ENCODE measurements around the gene GSTO1.

Gene GSTO1

GRCh38 chr10:104307576-104308438, 53.1 kb downstream of the GSTO1 start:
- no peak for DNase-seq

DNA sequence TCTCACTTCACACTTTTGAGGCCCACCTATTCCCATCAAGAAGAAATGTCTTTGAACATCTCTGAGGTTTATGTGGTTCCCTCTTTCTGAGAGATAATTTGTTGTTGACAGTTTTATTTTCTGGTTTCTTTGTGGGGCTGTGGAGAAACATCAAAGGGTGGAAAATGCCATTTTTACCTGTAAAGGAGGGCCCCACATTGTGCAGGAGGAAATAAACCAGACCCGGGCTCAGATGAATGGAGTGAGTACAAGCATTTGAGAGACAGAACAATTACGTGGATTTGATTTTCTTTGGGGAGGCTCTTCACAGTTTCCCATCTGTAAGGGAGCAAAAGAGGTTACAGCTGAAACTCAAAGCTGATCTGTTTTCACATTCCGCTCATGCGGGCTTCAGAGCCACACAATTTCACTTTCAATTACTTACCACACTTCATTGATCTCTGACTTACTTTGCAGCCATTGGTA, 53.8 kb downstream of the GSTO1 start:
- DNase-seq: no peak

- no peak for DNase-seq
These were observed 55.6 kb downstream of the GSTO1 start for GRCh38 chr10:104309980-104310978.

DNA sequence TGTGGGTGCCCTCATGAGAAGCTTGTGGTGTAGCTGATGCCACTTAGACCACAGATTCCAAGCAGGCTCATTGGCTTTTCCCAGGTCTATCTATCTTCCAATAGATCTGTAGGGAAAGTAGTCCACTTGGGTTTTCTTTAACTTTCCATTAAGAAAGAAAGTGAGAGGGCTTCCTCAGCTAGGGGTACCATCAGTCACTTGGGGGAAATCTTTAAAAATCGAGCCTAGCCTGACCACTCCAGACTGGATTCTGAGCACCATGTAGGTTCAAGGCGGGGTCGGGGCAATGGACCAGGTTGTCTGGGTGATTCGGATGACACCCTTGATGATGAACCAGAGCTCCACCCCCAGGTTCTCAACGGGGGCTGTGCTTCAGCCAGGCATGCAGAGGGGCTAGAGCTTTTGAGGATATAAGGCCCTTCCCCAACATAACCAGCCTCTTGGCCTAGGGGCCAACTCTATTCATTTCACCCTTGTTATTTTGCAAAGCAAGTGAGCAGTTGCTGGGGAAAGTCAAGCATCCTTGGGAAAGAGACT, 56.6 kb downstream of the GSTO1 start:
- DNase-seq: no peak

DNA sequence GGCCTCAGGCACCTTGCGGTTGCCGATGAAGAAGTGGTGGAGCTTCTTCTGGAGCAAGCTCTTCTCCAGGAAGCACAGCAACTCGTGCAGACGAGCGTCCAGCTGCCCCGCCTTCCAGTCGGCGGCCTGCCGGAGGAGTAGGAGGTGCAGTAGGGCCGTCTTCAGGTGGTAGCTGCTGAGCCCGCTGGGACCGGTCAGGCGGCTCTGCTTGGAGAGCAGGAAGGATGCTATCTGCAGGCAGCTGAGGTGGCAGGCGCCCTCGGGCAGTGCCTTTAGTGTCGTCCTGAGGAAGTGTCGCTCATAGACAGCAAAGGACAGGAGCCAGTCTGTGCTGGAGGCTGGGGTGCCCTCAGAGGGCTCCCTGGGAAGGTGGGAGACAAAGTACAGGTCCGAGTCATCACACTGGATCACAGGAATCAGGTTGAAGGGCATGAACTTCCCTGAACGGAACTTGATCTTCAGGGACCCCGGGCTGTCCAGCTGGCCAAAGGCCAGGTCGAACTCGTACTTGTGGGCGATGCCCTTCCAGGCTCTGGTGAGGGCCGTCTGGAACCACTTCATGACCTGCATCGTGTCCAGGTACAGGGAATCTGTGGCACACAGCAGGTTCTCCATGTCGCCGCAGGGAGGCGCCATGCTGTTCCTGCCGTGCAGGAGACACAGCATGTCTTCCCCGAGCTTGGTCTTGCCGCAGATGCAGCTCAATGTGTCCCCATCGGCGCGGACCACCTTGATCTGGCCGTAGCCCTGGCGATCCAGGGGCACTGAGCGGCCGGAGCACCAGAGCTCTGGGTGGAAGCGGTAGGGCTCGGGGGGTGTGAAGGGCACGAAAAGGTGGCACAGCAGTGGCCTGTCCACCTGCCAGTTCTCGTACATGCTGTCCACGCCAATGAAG, 60.1 kb downstream of the GSTO1 start:
- no peak for DNase-seq

DNA sequence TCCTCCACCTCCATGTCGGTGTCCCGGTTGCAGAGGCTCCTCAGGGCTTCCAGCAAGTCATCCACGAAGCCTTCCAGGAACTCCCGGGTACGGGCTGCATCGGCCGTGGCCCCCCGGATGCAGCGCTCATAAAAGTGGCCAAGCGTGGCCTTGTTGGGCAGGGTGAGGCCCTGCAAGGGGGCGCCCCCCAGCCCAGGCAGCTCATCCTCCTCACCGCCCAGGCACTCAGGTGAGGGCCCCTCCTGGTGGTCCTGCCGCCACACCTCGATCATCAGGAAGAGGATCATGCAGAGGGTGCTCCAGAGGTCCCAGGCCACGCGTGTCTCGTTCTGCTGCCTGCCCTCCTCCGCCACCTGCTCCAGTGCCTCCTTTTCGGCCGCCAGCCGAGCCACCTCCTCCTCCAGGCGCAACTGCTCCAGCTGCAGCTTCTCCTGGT, 60.8 kb downstream of the GSTO1 start:
- no peak for DNase-seq

DNA sequence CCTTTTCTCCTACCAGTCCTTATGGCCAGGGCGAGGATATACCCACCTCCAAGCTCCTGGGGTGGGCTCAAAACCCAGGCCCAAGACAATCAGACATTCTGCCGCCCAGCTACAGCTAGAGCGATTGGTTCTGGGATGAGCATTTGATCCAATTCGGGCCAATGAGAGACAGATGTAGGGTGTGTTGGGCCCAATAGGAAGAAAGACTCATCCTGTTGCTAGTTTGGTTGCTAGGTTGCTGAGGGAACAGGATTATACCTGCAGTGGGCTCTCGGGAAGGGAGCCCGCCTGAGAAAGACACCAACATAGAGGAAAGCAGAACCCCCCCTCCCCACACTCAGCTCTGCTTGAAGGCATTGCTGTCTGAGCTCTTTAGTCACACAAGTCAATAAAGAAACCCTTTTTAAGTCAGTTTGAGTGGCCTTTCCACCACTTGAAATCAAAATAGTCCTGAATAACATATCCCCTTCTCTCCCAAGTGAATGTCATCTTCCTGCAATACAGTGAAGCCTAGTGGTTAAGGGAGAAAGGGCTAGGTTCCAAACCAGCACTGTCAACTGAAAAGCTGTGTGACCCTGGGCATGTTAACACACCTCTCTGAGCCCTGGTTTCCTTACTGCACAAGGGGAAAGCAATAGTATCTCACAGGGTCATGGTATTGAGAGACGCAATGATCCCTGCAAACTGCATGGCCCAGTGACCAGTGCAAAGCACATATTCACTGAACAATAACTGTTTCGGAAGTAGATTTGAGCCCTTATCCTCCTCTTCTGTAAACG, 61.8 kb downstream of the GSTO1 start:
- no peak for DNase-seq
